Transverse colon (tissue), 4 donors: ENCODE results near the gene IRX1. TPM values are rescaled to one million over a fixed set of nuclear protein-coding genes. Genes with fewer than 3 reads are reported as not detected.

ENCODE experiments used
- DNase-seq: peaks from one replicate; pipeline ENCODE4 v3.0.0-alpha.2; 2019
- H3K27ac ChIP-seq, 4 donors: fragments of 200-600 bp; sonication (generic); 2 replicates each; pipeline ENCODE4 v1.5.1; 2016 to 2018; ENCODE audit warnings: inconsistent platforms in 4 of 4
- H3K27me3 ChIP-seq: fragments of 200-600 bp; sonication (generic); 2 replicates; pipeline ENCODE4 v1.5.1; 2017; ENCODE audit warnings: inconsistent platforms
- H3K36me3 ChIP-seq, 4 donors: fragments of 200-600 bp; sonication (generic); 2 replicates each; pipeline ENCODE4 v1.5.1; 2017 to 2019; ENCODE audit warnings: inconsistent platforms in 4 of 4
- H3K4me1 ChIP-seq, 4 donors: fragments of 200-600 bp; sonication (generic); 2 replicates each; pipeline ENCODE4 v1.5.1; 2017 to 2020; ENCODE audit warnings: inconsistent platforms in 4 of 4
- H3K4me3 ChIP-seq, 4 donors: fragments of 200-600 bp; sonication (generic); 1 replicate in 1 of 4; 2 replicates in 3 of 4; pipeline versions ENCODE4 v1.5.1 to v1.6.1; 2017 to 2019; ENCODE audit warnings: inconsistent platforms in 4 of 4
- H3K9me3 ChIP-seq, 2 donors: fragments of 200-600 bp; sonication (generic); 2 replicates each; pipeline ENCODE4 v1.5.1; 2017 to 2019; ENCODE audit warnings: inconsistent platforms in 2 of 2
- CTCF ChIP-seq, 5 experiments: fragments of 200-600 bp in 3 of 5; fragments of 450-650 bp in 2 of 5; sonication (generic) in 3 of 5; IDR thresholded peaks; 1 replicate in 2 of 5; 2 replicates in 3 of 5; pipeline ENCODE4 v1.5.1; 2016 to 2017; ENCODE audit warnings: antibody characterized with exemption in 5 of 5, inconsistent platforms in 3 of 5, mild to moderate bottlenecking in 2 of 5, moderate library complexity in 1 of 5
- EP300 ChIP-seq: sonication (generic); formaldehyde crosslinking; IDR thresholded peaks from one replicate; pipeline ENCODE4 v1.6.1; 2017; ENCODE audit warnings: antibody characterized with exemption, low read depth
- POLR2A ChIP-seq: fragments of 450-650 bp; IDR thresholded peaks from one replicate; pipeline ENCODE4 v1.6.1; 2016; ENCODE audit warnings: antibody characterized with exemption, mild to moderate bottlenecking, moderate library complexity
- POLR2AphosphoS5 ChIP-seq, 3 donors: sonication (generic); formaldehyde crosslinking; IDR thresholded peaks; one replicate each; pipeline ENCODE4 v1.6.1; 2016; ENCODE audit warnings: antibody characterized with exemption in 3 of 3
- WGBS, 2 donors: methylation state at CpG; one replicate each; pipeline ENCODE4 v1.1.5; 2018; ENCODE audit warnings: low coverage in 1 of 2; 5-methylcytosine and 5-hydroxymethylcytosine counted together
- in situ Hi-C, 4 donors: fragments of 200-750 bp; cut with MboI; loops; one replicate each; pipeline versions ENCODE4 v1.15.0 to v1.15.1; 2017; ENCODE audit warnings: low sequenced_read_pairs in 3 of 4, low pct_ligation_motif_present in 1 of 4, low pct_unique_long_range_greater_than_20kb in 1 of 4
- intact Hi-C: fragments of 100-400 bp; cut with DNase I; formaldehyde crosslinking; loops from one replicate; pipeline ENCODE4 v1.15.1; 2023; ENCODE audit warnings: low total_unique reads
- total RNA-seq, 4 donors: library from RNA; depleted of rRNA; stranded (reverse); fragments of >200 nt; gene quantifications; one replicate each; pipeline ENCODE4 v1.1.0, GENCODE V29; 2016

Gene IRX1
- total RNA-seq, 4 donors from 2014 or later, result not detected

- DNase-seq, result no peak
- Histone ChIP-seq H3K4me3 (no peak overlapping the region), H3K9me3 (no peaks in the 10 kb centered on the region), H3K36me3 (no peaks in the 10 kb centered on the region), H3K27ac (no peak overlapping the region), H3K4me1 (no peaks in the 10 kb centered on the region), H3K27me3 (peaks cover 23% of the 10 kb centered on the region)
- intact Hi-C loops, result no loop called here
- TF ChIP-seq EP300 (no peak), POLR2AphosphoS5 (IDR thresholded peaks at IDR 0.05) (no peak), POLR2A (no peak), CTCF (IDR thresholded peaks at IDR 0.05) (no peak)
- WGBS, 2 donors, result 20 to 79% methylated on average over 1 to 5 of the region's 5 CpGs
- in situ Hi-C loops, result no loop called here
These were observed 10.7 kb upstream of the IRX1 start for GRCh38 chr5:3584724-3585531.

- Histone ChIP-seq H3K36me3 (no peaks in the 10 kb centered on the region), H3K27me3 (peaks cover 78% of the 10 kb centered on the region), H3K9me3 (no peaks in the 10 kb centered on the region), H3K27ac (no peak overlapping the region), H3K4me1 (peaks cover 0 to 7% (median 5%) of the 10 kb centered on the region in 4 donors), H3K4me3 (no peak overlapping the region)
- 15 to 17% methylated on average over 11 to 49 of the region's 51 CpGs for WGBS, 2 donors
- in situ Hi-C loops, result no loop called here
- intact Hi-C loops, result no loop called here
- DNase-seq, result no peak
- no peak for TF ChIP-seq POLR2A
- TF ChIP-seq POLR2AphosphoS5 (IDR thresholded peaks at IDR 0.05), result no peak
- TF ChIP-seq EP300, result no peak
- TF ChIP-seq CTCF (IDR thresholded peaks at IDR 0.05), result no peak
These were observed 5.3 kb upstream of the IRX1 start for GRCh38 chr5:3590161-3590966.

GRCh38 chr5:3590967-3591900 is 4.4 kb upstream of the IRX1 start:
- 10 to 23% methylated on average over 2 to 64 of the region's 79 CpGs for WGBS, 2 donors
- peaks cover 0 to 8% (median 5%) of the 10 kb centered on the region in 4 donors for H3K4me1 ChIP-seq
- H3K9me3 ChIP-seq, result no peaks in the 10 kb centered on the region
- no peak for DNase-seq
- no peaks in the 10 kb centered on the region for H3K36me3 ChIP-seq
- intact Hi-C loops, result no loop called here
- H3K27me3 ChIP-seq, result peaks cover 85% of the 10 kb centered on the region
- H3K27ac ChIP-seq, result no peak overlapping the region
- in situ Hi-C loops, result no loop called here
- H3K4me3 ChIP-seq, result no peak overlapping the region
- TF ChIP-seq POLR2AphosphoS5 (IDR thresholded peaks at IDR 0.05) (no peak), CTCF (IDR thresholded peaks at IDR 0.05) (no peak), EP300 (no peak), POLR2A (no peak)
